HG03175 (cell line): ENCODE data around the gene PTGIS.

ENCODE experiments used
- ATAC-seq: cut with Tn5 transposase; IDR thresholded peaks from one replicate; pipeline ENCODE4 v1.9.1; 2021; ENCODE audit warnings: mild to moderate bottlenecking, moderate library complexity; ENCODE audit not compliant: unreplicated experiment

Gene PTGIS

GRCh38 chr20:49532285-49532946 is 35.5 kb downstream of the PTGIS start:
- ATAC-seq = no peak

DNA sequence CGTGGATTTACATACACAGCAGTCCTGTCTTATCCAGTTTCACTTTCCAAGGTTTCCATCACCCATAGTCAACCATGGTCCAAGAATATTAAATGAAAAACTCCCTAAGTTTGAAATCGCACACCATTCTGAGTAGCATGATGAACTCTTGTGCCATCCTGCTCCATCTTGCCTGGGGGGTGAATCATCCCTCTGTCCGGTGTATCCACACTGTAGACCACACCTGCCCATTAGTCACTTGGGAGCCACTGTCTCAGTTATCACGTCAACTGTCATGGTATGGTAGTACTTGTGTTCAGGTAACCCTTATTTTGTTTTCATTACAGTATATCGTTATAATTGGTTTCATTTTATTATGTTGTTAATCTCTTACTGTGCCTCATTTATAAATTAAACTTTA is 38.5 kb downstream of the PTGIS start:
- no peak for ATAC-seq

DNA sequence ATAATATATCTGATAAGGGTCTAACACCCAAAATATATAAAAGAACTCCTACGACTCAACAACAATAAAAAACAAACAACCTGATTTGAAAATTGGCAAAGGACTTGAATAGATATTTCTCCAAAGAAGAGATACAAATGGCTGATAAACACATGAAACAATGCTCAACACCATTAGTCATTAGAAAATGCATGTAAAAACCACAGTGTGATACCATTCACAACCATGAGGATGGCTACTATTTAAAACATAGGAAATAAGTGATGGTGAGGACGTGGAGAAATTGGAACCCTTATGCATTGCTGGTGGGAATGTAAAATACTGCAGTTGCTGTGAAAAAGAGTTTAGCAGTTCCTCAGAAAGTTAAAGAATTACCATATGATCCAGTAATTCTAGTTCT is 41.4 kb downstream of the PTGIS start:
- no peak for ATAC-seq

GRCh38 chr20:49526056-49526455 is 41.9 kb downstream of the PTGIS start:
- ATAC-seq = no peak

DNA sequence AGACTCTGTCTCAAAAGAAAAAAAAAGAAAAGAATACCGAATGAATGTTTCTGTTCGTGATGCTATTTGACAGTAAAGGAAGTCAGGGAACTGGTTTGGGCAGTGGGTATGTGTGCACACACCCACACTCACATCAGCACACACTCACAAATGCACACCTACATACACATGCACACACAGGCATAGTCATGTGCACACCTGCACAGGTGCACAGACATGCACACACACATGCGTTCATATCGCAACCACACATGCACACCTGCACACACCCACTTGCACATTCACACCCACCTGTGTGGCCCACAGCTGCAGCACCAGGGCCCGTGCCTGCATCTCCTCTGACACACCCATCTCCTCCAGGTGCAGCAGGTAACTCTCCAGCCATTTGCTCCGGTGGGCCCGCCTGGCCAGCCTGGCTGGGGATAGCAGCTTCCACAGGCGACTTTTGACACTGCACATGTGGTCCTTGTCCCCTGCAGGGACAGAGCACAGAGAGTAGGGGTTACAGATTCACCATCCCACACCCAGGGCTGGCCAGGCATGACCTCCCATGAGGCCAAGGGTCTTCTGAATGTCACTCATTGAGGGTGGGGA is 44.1 kb downstream of the PTGIS start:
- no peak for ATAC-seq

GRCh38 chr20:49521356-49521755 is 46.6 kb downstream of the PTGIS start:
- ATAC-seq = no peak

DNA sequence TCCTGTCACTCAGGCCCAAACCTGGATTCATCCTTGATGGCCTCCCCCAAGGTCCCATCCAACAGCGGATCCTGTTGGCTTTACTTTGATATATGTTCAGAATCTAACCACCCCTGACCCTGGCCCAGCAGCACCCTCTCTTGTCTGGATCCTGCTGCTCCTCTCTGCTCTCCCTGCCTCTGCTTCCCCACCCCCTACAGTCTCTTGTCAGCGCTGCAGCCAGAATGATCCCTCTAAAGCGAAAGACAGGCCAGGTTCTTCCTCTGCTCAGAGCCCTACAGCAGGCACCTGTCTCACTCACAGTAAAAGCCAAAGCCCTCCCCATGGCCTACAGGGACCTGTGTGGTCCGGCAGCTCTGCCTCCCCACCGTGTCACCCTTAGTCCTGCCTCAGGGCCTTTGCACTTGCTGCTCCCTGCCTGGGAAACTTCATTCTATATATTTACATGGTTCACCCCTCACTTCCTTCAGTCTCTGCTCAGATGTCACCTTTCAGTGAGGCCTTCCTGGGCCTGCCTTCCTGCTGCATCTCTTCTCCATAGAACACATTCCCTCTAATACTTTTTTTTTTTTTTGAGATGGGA is 48.1 kb downstream of the PTGIS start:
- ATAC-seq = no peak

DNA sequence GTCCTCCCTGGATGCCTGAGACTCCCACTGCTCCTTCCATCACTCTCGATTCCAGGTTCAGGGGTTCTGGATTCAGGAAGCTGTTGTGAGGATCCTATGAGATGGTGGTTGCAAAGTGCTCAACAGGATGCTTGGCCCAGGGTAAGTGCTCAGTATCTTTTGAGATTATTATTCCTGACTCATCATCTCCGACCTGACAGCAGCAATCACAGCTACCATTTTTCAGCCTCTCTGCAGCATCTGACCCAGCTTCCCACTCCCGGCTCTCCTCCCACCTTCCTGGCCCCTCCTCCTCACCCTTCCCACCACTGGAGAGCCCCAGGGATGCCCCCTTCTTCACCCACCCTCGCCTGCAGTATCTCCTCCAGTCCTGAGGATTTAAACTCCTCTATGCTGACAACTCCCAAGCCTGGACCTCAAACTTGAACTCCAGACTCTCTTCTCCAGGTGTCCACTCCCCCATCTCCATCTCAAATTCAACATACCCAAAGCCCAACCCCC is 48.7 kb downstream of the PTGIS start:
- ATAC-seq = no peak

- no peak for ATAC-seq
Observed at GRCh38 chr20:49518576-49518975, 49.4 kb downstream of the PTGIS start.

GRCh38 chr20:49517805-49518100 is 50.2 kb downstream of the PTGIS start:
- ATAC-seq = no peak

- ATAC-seq = no peak
Observed at GRCh38 chr20:49516916-49517804, 50.8 kb downstream of the PTGIS start.

GRCh38 chr20:49515586-49515985 is 52.4 kb downstream of the PTGIS start:
- no peak for ATAC-seq

DNA sequence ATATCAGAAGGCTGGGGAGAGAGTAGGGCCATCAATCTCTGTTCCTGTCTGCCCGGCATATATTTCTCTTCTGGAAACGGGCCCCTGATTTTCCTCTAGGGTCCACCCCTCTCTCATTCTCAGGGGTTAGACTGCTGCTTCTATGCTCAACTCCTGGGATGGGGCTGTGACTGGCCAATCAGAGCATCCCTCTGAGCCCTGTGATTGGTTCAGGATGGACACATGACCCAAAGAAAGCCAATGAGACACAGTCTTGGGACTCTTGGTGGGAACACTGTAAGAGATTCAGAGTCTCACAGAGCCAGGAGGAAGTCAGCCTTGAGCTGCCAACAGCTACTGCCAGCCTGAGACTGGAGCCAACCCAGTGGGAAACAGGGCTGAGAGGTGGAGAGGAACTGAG is 54.4 kb downstream of the PTGIS start:
- ATAC-seq = no peak

- no peak for ATAC-seq
Observed at GRCh38 chr20:49513009-49513408, 54.9 kb downstream of the PTGIS start.

- ATAC-seq = no peak
Observed at GRCh38 chr20:49511788-49512525, 56.0 kb downstream of the PTGIS start.

- ATAC-seq = no peak
Observed at GRCh38 chr20:49510562-49511122, 57.3 kb downstream of the PTGIS start.

- ATAC-seq = no peak
Observed at GRCh38 chr20:49508435-49509199, 59.3 kb downstream of the PTGIS start.

GRCh38 chr20:49507741-49508434 is 60.0 kb downstream of the PTGIS start:
- no peak for ATAC-seq

DNA sequence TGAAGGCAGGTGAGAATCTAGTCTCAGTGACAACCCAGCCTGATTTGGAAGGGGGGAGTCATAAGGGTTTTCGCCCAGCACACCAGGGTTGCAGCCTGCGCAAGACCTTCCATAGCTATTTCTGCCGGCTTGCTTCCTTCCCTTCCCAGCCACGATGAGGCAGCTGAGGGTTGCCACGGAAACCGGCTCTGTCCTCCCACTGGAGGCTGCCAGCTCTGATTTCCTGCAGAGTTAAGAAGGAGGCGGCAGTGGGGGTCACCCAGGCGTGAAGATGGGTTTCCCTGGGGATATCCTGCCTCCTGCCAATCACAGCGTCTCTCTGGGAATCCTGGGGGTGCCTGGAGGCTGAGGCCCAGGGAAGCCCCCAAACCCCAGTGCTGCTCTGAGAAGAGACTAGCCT is 62.4 kb downstream of the PTGIS start:
- ATAC-seq = no peak
